Lower leg skin (tissue), 4 donors: ENCODE results near the gene TMEM52B. TPM values are rescaled to one million over a fixed set of nuclear protein-coding genes. Genes with fewer than 3 reads are reported as not detected.
A peak's percentile ranks its signal among the peaks of the same experiment; 100 is the strongest.

Experiments
- DNase-seq, 2 donors: peaks; one replicate each; pipeline ENCODE4 v3.0.0-alpha.2; 2019; ENCODE audit warnings: low spot score in 2 of 2
- H3K4me3 ChIP-seq: fragments of 200-600 bp; sonication (generic); 2 replicates; pipeline ENCODE4 v1.5.1; 2017; ENCODE audit warnings: mild to moderate bottlenecking, low read depth; ENCODE audit not compliant: poor library complexity, severe bottlenecking
- POLR2A ChIP-seq, 2 donors: fragments of 450-650 bp; IDR thresholded peaks; one replicate each; pipeline ENCODE4 v1.6.1; 2016 to 2017; ENCODE audit warnings: antibody characterized with exemption in 2 of 2, mild to moderate bottlenecking in 1 of 2, moderate library complexity in 1 of 2
- WGBS, 2 donors: methylation state at CpG; one replicate each; pipeline ENCODE4 v1.1.5; 2018; 5-methylcytosine and 5-hydroxymethylcytosine counted together
- intact Hi-C: fragments of 100-400 bp; cut with DNase I; formaldehyde crosslinking; loops from one replicate; pipeline ENCODE4 v1.15.0; 2023; ENCODE audit warnings: low total_unique reads
- total RNA-seq, 4 donors: library from RNA; depleted of rRNA; stranded (reverse); fragments of >200 nt; gene quantifications; one replicate each; pipeline ENCODE4 v1.1.0, GENCODE V29; 2016
- TF ChIP-seq, protein P1 (sequence below), 3 donors: fragments of 450-650 bp; IDR thresholded peaks; one replicate each; pipeline ENCODE4 v1.5.1; 2016; ENCODE audit warnings: antibody characterized with exemption in 3 of 3, mild to moderate bottlenecking in 3 of 3, moderate library complexity in 2 of 3

The TMEM52B gene
- total RNA-seq, 4 donors from 2014 or later, result not detected

GRCh38 chr12:10211101-10211939, 32.5 kb downstream of the TMEM52B start:
- 92 to 93% methylated on average over 25 of the region's 25 CpGs for WGBS, 2 donors
- intact Hi-C loops, result no loop called here
- no peak for DNase-seq
- TF ChIP-seq, protein P1, sequence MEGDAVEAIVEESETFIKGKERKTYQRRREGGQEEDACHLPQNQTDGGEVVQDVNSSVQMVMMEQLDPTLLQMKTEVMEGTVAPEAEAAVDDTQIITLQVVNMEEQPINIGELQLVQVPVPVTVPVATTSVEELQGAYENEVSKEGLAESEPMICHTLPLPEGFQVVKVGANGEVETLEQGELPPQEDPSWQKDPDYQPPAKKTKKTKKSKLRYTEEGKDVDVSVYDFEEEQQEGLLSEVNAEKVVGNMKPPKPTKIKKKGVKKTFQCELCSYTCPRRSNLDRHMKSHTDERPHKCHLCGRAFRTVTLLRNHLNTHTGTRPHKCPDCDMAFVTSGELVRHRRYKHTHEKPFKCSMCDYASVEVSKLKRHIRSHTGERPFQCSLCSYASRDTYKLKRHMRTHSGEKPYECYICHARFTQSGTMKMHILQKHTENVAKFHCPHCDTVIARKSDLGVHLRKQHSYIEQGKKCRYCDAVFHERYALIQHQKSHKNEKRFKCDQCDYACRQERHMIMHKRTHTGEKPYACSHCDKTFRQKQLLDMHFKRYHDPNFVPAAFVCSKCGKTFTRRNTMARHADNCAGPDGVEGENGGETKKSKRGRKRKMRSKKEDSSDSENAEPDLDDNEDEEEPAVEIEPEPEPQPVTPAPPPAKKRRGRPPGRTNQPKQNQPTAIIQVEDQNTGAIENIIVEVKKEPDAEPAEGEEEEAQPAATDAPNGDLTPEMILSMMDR (IDR thresholded peaks at IDR 0.05), result no peak
- no peak for TF ChIP-seq POLR2A (IDR thresholded peaks at IDR 0.05)
- no peak overlapping the region for H3K4me3 ChIP-seq

- peak; percentile 97 to 99 for DNase-seq
- intact Hi-C loops, result no loop called here
- 28 to 33% methylated on average over 40 of the region's 40 CpGs for WGBS, 2 donors
- no peak overlapping the region for H3K4me3 ChIP-seq
- TF ChIP-seq POLR2A (IDR thresholded peaks at IDR 0.05), result peak in 1 of 2 donors; percentile 8
- TF ChIP-seq, protein P1 (IDR thresholded peaks at IDR 0.05), result no peak
These were observed 33.3 kb downstream of the TMEM52B start for GRCh38 chr12:10211940-10212738.

DNA sequence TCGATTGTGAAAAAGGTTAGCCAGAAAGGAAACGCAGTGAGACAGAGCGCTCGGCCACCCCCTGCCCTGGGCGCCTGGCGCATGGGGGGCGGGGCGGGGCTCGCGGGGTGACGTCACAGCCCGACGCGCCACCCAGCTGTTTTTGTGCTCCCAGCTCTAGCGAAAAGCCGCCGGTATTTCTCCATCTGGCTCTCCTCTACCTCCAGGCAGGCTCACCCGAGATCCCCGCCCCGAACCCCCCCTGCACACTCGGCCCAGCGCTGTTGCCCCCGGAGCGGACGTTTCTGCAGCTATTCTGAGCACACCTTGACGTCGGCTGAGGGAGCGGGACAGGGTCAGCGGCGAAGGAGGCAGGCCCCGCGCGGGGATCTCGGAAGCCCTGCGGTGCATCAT, 33.9 kb downstream of the TMEM52B start, which contains the start of gene GABARAPL1:
GABARAPL1 (plus strand) TSS at position 139 of the 393 bp plus-strand sequence; CDS start at position 392, 253 bp downstream.
- 1% methylated on average over 35 of the region's 35 CpGs for WGBS, 2 donors
- DNase-seq, result peak; percentile 85 to 97
- peak within 1 kb of the TSS; percentile 90 for H3K4me3 ChIP-seq
- intact Hi-C loops, result no loop called here
- TF ChIP-seq, protein P1 (IDR thresholded peaks at IDR 0.05), result no peak
- TF ChIP-seq POLR2A (IDR thresholded peaks at IDR 0.05), result peak in 1 of 2 donors; percentile 59

DNA sequence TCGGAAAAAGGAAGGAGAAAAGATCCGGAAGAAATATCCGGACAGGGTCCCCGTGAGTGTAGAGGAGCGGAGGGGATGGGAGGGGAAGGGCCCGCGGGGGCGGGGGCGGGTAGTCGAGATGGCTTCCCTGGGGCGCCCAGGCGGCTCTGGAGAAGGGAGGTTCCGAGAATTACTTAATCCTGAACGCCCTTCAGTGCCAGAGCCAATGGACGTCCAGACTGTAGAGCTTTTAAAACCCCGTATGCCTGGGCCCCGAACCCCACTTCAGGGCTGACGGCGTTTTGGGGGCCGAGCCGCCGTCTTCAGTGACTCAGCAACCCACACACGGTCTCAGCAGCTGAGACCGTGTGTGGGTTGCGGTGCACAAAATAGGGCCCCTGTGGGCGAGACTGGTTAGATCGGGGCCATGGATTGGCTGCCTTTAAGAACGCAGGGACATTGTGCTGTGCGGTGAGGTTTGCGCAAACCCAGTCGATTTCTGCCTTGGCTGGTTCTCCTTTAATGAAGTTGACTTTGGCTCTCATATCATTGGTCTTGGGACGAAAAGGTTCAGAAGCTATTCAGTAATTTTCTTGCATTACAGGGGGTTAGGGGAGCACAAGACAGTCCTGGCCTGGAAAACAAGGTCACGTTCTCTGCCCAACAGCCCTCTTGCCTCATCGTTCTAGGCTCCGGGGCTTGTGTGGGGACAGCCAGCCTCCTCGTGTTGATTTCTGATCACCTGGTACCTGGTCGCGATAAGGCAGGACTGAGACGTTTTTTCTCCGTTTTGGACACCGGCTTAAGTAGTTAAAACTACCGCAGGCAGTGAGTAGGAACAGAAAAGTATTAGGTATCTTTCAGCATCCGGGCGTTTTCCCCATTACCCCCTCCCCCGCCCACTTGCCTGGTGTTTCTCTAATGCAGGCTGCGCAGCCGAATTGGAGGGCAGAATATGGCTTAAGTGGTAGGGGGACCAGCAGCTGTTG, 34.6 kb downstream of the TMEM52B start:
- H3K4me3 ChIP-seq, result peak overlapping the region; percentile 90
- DNase-seq, result peak; percentile 81 to 96
- TF ChIP-seq POLR2A (IDR thresholded peaks at IDR 0.05), result peak in 1 of 2 donors; percentile 43
- TF ChIP-seq, protein P1 (IDR thresholded peaks at IDR 0.05), result no peak
- intact Hi-C loops, result no loop called here
- 1% methylated on average over 39 to 47 of the region's 47 CpGs for WGBS, 2 donors
